IMR-90 (cell line): ENCODE data around the gene TDP2. TPM values are rescaled to one million over a fixed set of nuclear protein-coding genes. Genes with fewer than 3 reads are reported as not detected.
A peak's percentile ranks its signal among the peaks of the same experiment; 100 is the strongest.

Experiments
- ATAC-seq: fragments of 200-7000 bp; cut with Tn5 transposase; 2 replicates; pipeline ENCODE4 v1.9.1; 2020; ENCODE audit warnings: low read depth, mild to moderate bottlenecking, moderate library complexity
- BruUV-seq: library from RNA; stranded (reverse); fragments of 400-500 nt; replicated peaks from 2 replicates; lab custom pipeline; 2021; lab: Mats Ljungman, UMichigan
- CTCF ChIA-PET: fragments of 300-600 bp; formaldehyde crosslinking; extraction: SDS; loops from one replicate; lab custom pipeline; 2021; ENCODE audit warnings: antibody characterized with exemption; lab: Yijun Ruan, JAX
- POLR2A ChIA-PET: fragments of 300-600 bp; sonication (Branson Sonifier 250); formaldehyde crosslinking; loops from one replicate; lab custom pipeline; 2022; ENCODE audit warnings: antibody characterized with exemption; ENCODE audit not compliant: unreplicated experiment; lab: Charles Lee
- DNase-seq: peaks from one replicate; pipeline ENCODE4 v3.0.0; 2013
- H2AFZ ChIP-seq: replicated peaks from 2 replicates; pipeline ENCODE3; 2013; ENCODE audit warnings: low read length, mild to moderate bottlenecking; ENCODE audit not compliant: poor library complexity
- H2AK5ac ChIP-seq: 2 replicates; pipeline ENCODE4 v1.6.1; 2013; ENCODE audit warnings: low read depth, low read length, inconsistent platforms
- H2AK9ac ChIP-seq: replicated peaks from 2 replicates; pipeline ENCODE3; 2013; ENCODE audit warnings: mild to moderate bottlenecking, low read depth, low read length, moderate library complexity; ENCODE audit not compliant: poor library complexity
- H2BK120ac ChIP-seq: 2 replicates; pipeline ENCODE4 v1.6.1; 2013; ENCODE audit warnings: low read depth, low read length, inconsistent platforms
- H2BK15ac ChIP-seq: 3 replicates; pipeline ENCODE4 v1.6.1; 2013; ENCODE audit warnings: low read depth, low read length, inconsistent platforms
- H2BK20ac ChIP-seq: 2 replicates; pipeline ENCODE4 v1.6.1; 2013; ENCODE audit warnings: low read depth, mild to moderate bottlenecking, inconsistent platforms, low read length, moderate library complexity
- H2BK5ac ChIP-seq: 2 replicates; pipeline ENCODE4 v1.6.1; 2013; ENCODE audit warnings: mild to moderate bottlenecking, low read depth, low read length, inconsistent platforms; ENCODE audit not compliant: poor library complexity, severe bottlenecking
- H3K14ac ChIP-seq: replicated peaks from 2 replicates; pipeline ENCODE4 v1.6.1; 2013; ENCODE audit warnings: low read depth, low read length, inconsistent platforms
- H3K18ac ChIP-seq: 2 replicates; pipeline ENCODE4 v1.6.1; 2013; ENCODE audit warnings: low read depth, low read length, control low read depth
- H3K23ac ChIP-seq: 2 replicates; pipeline ENCODE4 v1.6.1; 2013; ENCODE audit warnings: low read depth, low read length, inconsistent platforms
- H3K27ac ChIP-seq: 2 replicates; pipeline ENCODE4 v1.5.1; 2013; ENCODE audit warnings: mild to moderate bottlenecking, control low read depth, low read length; ENCODE audit not compliant: insufficient read depth
- H3K27me3 ChIP-seq: 2 replicates; pipeline ENCODE4 v1.6.1; 2013; ENCODE audit warnings: low read length; ENCODE audit not compliant: control insufficient read depth, insufficient read depth
- H3K36me3 ChIP-seq: 2 replicates; pipeline ENCODE4 v1.6.1; 2013; ENCODE audit warnings: low read length, mixed read lengths; ENCODE audit not compliant: control insufficient read depth, insufficient read depth
- H3K4ac ChIP-seq: 2 replicates; pipeline ENCODE4 v1.6.1; 2013; ENCODE audit warnings: low read depth, low read length, inconsistent platforms
- H3K4me1 ChIP-seq: 2 replicates; pipeline ENCODE4 v1.6.1; 2013; ENCODE audit warnings: low read length, mixed read lengths; ENCODE audit not compliant: control insufficient read depth, insufficient read depth
- H3K4me2 ChIP-seq: 2 replicates; pipeline ENCODE4 v1.6.1; 2013; ENCODE audit warnings: low read depth, mild to moderate bottlenecking, control low read depth, low read length, moderate library complexity
- H3K4me3 ChIP-seq: 2 replicates; pipeline ENCODE4 v1.5.1; 2013; ENCODE audit warnings: low read depth, mild to moderate bottlenecking, control low read depth, low read length, moderate library complexity; ENCODE audit not compliant: insufficient read depth
- H3K56ac ChIP-seq: 2 replicates; pipeline ENCODE4 v1.6.1; 2013; ENCODE audit warnings: low read length, inconsistent platforms; ENCODE audit not compliant: insufficient read depth; ENCODE audit errors: extremely low read depth
- H3K79me1 ChIP-seq, 2 experiments: 2 replicates each; pipeline ENCODE4 v1.6.1; 2013; ENCODE audit warnings: low read length in 2 of 2, inconsistent platforms in 1 of 2, low read depth in 1 of 2
- H3K9ac ChIP-seq: 2 replicates; pipeline ENCODE4 v1.6.1; 2013; ENCODE audit warnings: low read depth, low read length, control low read depth
- H3K9me1 ChIP-seq: 2 replicates; pipeline ENCODE4 v1.6.1; 2013; ENCODE audit warnings: low read length, inconsistent platforms; ENCODE audit not compliant: insufficient read depth
- H3K9me3 ChIP-seq: 2 replicates; pipeline ENCODE4 v1.6.1; 2013; ENCODE audit warnings: low read length; ENCODE audit not compliant: control insufficient read depth, insufficient read depth
- H4K20me1 ChIP-seq: 2 replicates; pipeline ENCODE4 v1.6.1; 2013; ENCODE audit warnings: low read length, inconsistent platforms; ENCODE audit not compliant: insufficient read depth
- H4K5ac ChIP-seq: 2 replicates; pipeline ENCODE4 v1.6.1; 2013; ENCODE audit warnings: mild to moderate bottlenecking, low read depth, low read length, control low read depth
- H4K8ac ChIP-seq, 2 experiments: 2 replicates each; pipeline ENCODE4 v1.6.1; 2013; ENCODE audit warnings: low read depth in 2 of 2, low read length in 2 of 2, control low read depth in 1 of 2, inconsistent platforms in 1 of 2
- H4K91ac ChIP-seq: 2 replicates; pipeline ENCODE4 v1.6.1; 2013; ENCODE audit warnings: low read depth, low read length, inconsistent platforms; ENCODE audit not compliant: insufficient read depth
- ELK1 ChIP-seq: fragments of 150-350 bp; IDR thresholded peaks from 2 replicates; pipeline ENCODE4 v1.6.1; 2016; ENCODE audit warnings: low read depth, mild to moderate bottlenecking, low read length, moderate library complexity, borderline replicate concordance
- FOS ChIP-seq: fragments of 150-350 bp; IDR thresholded peaks from 2 replicates; pipeline ENCODE4 v1.6.1; 2016; ENCODE audit warnings: low read depth, low read length
- MXI1 ChIP-seq: IDR thresholded peaks from 2 replicates; pipeline ENCODE4 v1.6.1; 2012; ENCODE audit warnings: low read depth, mild to moderate bottlenecking, low read length, moderate library complexity, borderline replicate concordance
- NFE2L2 ChIP-seq: fragments of 150-350 bp; IDR thresholded peaks from 2 replicates; pipeline ENCODE4 v1.6.1; 2016; ENCODE audit warnings: low read depth, mild to moderate bottlenecking, low read length
- POLR2A ChIP-seq: IDR thresholded peaks from 2 replicates; pipeline ENCODE4 v1.6.1; 2012; ENCODE audit warnings: mild to moderate bottlenecking, low read depth, low read length
- RAD21 ChIP-seq: IDR thresholded peaks from 2 replicates; pipeline ENCODE4 v1.6.1; 2012; ENCODE audit warnings: low read length, improper control_type of control experiment
- RCOR1 ChIP-seq: IDR thresholded peaks from 2 replicates; pipeline ENCODE4 v1.6.1; 2012; ENCODE audit warnings: mild to moderate bottlenecking, low read length, improper control_type of control experiment; ENCODE audit not compliant: insufficient replicate concordance
- SMC3 ChIP-seq: fragments of 150-350 bp; IDR thresholded peaks from 2 replicates; pipeline ENCODE4 v1.6.1; 2016; ENCODE audit warnings: low read depth, mild to moderate bottlenecking, antibody characterized with exemption, low read length, moderate library complexity
- USF2 ChIP-seq: fragments of 150-350 bp; IDR thresholded peaks from 2 replicates; pipeline ENCODE4 v1.6.1; 2017; ENCODE audit warnings: mild to moderate bottlenecking, antibody characterized with exemption, low read length, low read depth
- WGBS, 2 experiments: methylation state at CpG; one replicate each; pipeline versions ENCODE4 v1.1.5 to v1.1.7; 2013; ENCODE audit warnings: missing lambda C conversion rate in 2 of 2; ENCODE audit not compliant: insufficient read length in 1 of 2; ENCODE audit errors: extremely low coverage in 2 of 2; 5-methylcytosine and 5-hydroxymethylcytosine counted together
- dilution Hi-C: fragments of 300-500 bp; cut with HindIII; formaldehyde crosslinking; loops from one replicate; pipeline ENCODE4 v1.14.3; 2018; ENCODE audit warnings: low sequenced_read_pairs; ENCODE audit not compliant: unreplicated experiment
- in situ Hi-C: fragments of 300-500 bp; cut with MboI; formaldehyde crosslinking; loops from 3 replicates; pipeline ENCODE4 v1.14.3; 2019; ENCODE audit warnings: low sequenced_read_pairs, inconsistent platforms, mixed read lengths
- intact Hi-C: fragments of 100-400 bp; cut with micrococcal nuclease; formaldehyde crosslinking; loops from 2 replicates; pipeline ENCODE4 v1.10.0; 2022
- polyA plus RNA-seq, 3 experiments: library from polyadenylated mRNA; depleted of rRNA; stranded (reverse); fragments of >200 nt; gene quantifications; 2 replicates each; pipeline ENCODE4 v1.2.3, GENCODE V29; 2012; ENCODE audit warnings: low replicate concordance in 1 of 3
- total RNA-seq: library from RNA; depleted of rRNA; stranded (reverse); fragments of >200 nt; gene quantifications from 2 replicates; pipeline ENCODE4 v1.2.3, GENCODE V29; 2012

The TDP2 gene
- total and polyA plus RNA-seq, 2 of the 4 experiments (the other 2 are of a cell fraction), result 13.6 to 22.8 TPM

DNA sequence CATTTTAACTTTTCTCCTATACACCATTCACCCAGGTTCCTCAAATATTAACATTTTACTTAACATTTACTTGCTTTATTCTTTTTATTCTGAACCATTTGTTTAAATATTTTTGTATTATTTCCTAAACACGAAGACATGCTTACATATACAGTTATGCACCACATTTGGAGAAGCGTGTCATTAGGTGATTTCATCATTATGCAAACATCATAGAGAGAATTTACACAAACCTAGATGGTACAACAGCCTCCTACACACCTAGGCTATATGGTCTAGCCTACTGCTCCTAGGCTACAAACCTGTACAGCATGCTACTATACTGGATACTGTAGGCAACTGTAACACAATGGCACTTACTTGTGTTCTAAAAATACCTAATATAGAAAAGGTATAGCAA lies 6.6 kb downstream of the TDP2 start:
- no peak overlapping the region for H2AFZ ChIP-seq
- H2AK5ac ChIP-seq, result no peak overlapping the region
- H3K9me3 ChIP-seq, result no peaks in the 10 kb centered on the region
- H3K9me1 ChIP-seq, result peaks cover 2% of the 10 kb centered on the region; the same call in 1 of the 2 replicates
- no peak overlapping the region for H2BK120ac ChIP-seq
- no peak overlapping the region for H3K14ac ChIP-seq
- H3K27ac ChIP-seq, result no peak overlapping the region
- ChIA-PET POLR2A (no interaction called here), CTCF (no interaction called here)
- no peak overlapping the region for H3K4me2 ChIP-seq
- H3K4ac ChIP-seq, result no peak overlapping the region
- no peak overlapping the region for H2BK15ac ChIP-seq
- H3K56ac ChIP-seq, result no peak overlapping the region
- H2BK5ac ChIP-seq, result peak overlapping the region; percentile 6
- ATAC-seq (no peak), DNase-seq (no peak)
- peaks cover 5% of the 10 kb centered on the region for H3K4me1 ChIP-seq
- TF ChIP-seq RAD21 (no peak), POLR2A (no peak), NFE2L2 (no peak), ELK1 (no peak), USF2 (no peak), FOS (no peak), MXI1 (no peak), RCOR1 (no peak), SMC3 (no peak)
- BruUV-seq, result no TSS peak
- H2AK9ac ChIP-seq, result no peak overlapping the region
- no peak overlapping the region for H2BK20ac ChIP-seq
- in situ Hi-C loops (no loop called here), dilution Hi-C loops (no loop called here), intact Hi-C loops (no loop called here)
- H4K5ac ChIP-seq, result no peak overlapping the region
- WGBS, 2 experiments, result 100% methylated on average over 1 of the region's 2 CpGs; no CpG with 5 or more reads in 1 of the 2 experiments
- no peak overlapping the region for H4K8ac ChIP-seq
- no peak overlapping the region for H3K23ac ChIP-seq
- no peak overlapping the region for H3K18ac ChIP-seq
- H3K9ac ChIP-seq, result no peak overlapping the region
- H3K36me3 ChIP-seq, result peaks cover 11% of the 10 kb centered on the region
- no peaks in the 10 kb centered on the region for H4K20me1 ChIP-seq
- H3K79me1 ChIP-seq, result peaks cover 16 to 51% of the 10 kb centered on the region in 2 experiments; a peak in 3 of 4 replicates
- H4K91ac ChIP-seq, result no peak overlapping the region
- no peak overlapping the region for H3K4me3 ChIP-seq
- H3K27me3 ChIP-seq, result no peaks in the 10 kb centered on the region
